Fibroblast of the aortic adventitia (primary cell): ENCODE measurements around the gene ZNF497. TPM values are rescaled to one million over a fixed set of nuclear protein-coding genes. Genes with fewer than 3 reads are reported as not detected.
A peak's percentile ranks its signal among the peaks of the same experiment; 100 is the strongest.
"Not testable (repeated sequence)": the region's sequence is repeated elsewhere in the genome, so short reads cannot be mapped to it uniquely, and the experiment has no call there.

Experiments used
- DNase-seq: peaks from one replicate; pipeline ENCODE4 v3.0.0-alpha.2; 2010; ENCODE audit warnings: low read depth
- H3K4me3 ChIP-seq: 2 replicates; pipeline ENCODE4 v1.5.1; 2011; ENCODE audit warnings: low read depth, mild to moderate bottlenecking, control low read depth, low read length, moderate library complexity
- CTCF ChIP-seq: IDR thresholded peaks from 2 replicates; pipeline ENCODE4 v1.5.1; 2011; ENCODE audit warnings: mild to moderate bottlenecking, low read length, control low read depth, inconsistent platforms; ENCODE audit not compliant: insufficient read depth
- total RNA-seq: library from RNA; depleted of rRNA; stranded (reverse); fragments of >200 nt; gene quantifications from 2 replicates; pipeline ENCODE4 v1.2.3, GENCODE V29; 2012; ENCODE audit warnings: low replicate concordance

ZNF497 gene
- 0.98 and 1.1 TPM in 2 replicates for total RNA-seq

DNA sequence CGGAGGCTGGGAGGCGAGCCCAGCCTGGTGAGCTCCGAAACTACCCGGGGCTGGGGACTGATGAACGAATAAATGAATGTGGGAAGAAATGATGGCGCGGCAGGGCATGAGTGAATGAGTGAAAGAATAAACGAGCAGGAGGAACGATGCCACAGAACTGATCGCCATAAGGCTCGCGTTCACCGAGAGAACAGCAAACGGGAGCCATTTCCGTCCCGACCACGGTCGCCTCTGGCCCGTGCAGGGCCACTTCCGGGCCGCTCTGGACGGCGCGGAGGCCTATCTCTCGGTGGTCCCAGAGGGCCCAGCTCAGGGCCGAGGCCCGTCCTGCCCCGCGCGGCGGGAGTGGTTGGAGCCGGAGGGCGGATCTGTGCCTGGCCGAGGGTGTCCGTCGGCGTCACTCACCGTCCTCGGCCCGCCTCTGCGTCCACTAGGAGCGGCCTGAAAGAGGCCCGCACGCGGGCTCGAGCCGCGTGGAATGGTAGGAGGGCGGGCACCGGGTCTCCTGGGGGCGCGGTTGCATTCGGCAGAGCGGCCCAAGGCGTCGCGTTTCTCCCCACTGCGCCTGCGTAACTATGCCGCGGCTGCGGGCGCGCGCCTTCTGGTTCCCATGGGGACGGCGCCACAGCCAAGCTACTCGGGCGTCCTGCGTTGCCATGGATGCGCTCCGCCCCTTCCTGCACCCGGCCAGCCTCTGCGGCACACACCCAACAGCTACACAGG, at the start of gene ZNF497:
TSS of gene ZNF497 (minus strand) at position 480 of the 723 bp plus-strand sequence. CDS start 5,116 bp downstream, outside the sequence.
- no peak for TF ChIP-seq CTCF
- peak; percentile 95 for DNase-seq
- peak within 1 kb of the TSS; percentile 80 for H3K4me3 ChIP-seq

DNA sequence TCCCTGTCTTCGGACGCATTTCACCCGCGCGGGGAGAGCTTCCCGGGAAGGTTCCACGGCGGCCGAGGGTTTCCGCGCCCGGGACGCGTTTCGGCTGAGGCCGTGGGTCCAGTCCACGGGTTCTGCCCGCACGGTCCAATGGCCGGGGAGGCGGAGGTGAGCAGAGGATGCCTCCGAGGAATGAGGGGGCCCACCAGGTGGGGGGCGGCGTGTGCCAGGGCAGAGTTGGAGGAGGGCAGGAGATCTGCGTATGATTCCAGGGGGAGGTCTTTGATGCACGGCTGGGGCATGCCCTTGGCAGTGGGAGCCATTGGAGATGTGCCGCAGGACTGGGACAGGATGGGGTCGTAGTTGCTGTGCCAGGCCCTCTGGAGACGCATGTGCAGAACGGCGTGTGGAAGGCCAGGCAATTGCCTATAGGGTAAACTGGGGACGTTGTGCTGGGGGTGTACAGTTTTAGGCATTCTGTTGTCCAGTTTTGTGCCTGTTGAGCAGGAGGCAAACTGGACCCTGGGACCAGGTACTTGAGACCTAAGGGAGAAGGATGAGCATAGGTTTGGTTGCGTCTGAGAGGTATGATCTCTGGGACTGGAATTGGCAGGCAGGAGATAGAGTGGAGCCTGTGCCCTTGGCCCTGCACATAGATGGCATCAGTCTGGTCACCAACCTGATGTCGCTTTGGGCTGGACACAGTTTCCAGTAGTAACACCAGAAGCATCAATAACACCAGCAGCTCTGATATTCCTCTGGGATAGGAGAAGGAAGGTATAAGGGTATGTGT, 46.6 kb upstream of the ZNF497 start:
- peak; percentile 27 for DNase-seq
- TF ChIP-seq CTCF, result no peak
- peak overlapping the region; percentile 95 for H3K4me3 ChIP-seq

DNA sequence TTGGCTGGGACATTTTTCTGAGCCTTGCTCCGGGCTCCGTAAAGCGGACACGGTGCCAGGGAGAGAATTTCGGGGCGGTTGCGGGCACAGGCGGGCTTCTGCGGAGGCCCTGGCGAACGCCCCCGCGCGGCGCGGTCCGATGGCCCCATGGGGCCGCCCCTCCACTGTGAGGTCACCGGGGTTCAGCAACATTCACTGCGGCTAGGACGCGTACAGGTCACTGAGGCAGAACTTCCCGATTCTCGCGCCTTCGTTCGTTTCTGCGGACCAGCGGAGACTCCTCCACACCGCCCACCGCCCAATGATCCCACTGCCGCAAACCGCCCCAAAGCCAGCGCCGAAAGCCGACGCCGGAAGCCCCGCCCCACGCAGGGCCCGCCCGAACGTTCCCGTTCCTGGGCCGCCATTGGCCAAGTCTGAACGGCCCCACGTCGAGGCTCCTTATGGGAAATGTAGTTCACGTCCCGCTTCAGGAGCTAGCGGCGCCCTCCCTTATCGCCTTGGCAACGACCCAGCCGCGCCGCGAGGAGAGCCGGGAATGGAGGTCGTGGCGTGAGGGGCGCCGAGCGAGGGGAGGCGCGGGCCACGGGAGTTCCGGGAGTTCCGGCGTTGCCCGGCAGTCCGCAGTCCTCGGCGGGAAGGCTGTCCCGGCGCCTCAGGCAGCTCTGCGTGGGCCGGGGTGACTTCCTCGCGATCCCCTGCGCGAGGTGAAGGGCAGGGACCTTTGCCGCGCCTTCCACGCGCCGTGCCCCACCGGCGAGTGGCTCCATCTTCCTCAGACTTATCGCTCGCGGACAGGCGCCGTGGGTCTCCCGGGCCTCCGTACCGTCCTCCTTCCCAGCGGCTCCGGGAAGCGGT, 45.8 kb upstream of the ZNF497 start, which contains the start of gene ZNF584:
TSS of gene ZNF584 (plus strand) at position 498 of the 858 bp plus-strand sequence. CDS start 499 bp downstream, outside the sequence.
- DNase-seq, result peak; percentile 92
- TF ChIP-seq CTCF, result peak; percentile 1
- peak within 1 kb of the TSS; percentile 95 for H3K4me3 ChIP-seq

- no peak for DNase-seq
- no peak for TF ChIP-seq CTCF
- peak overlapping the region; percentile 95 for H3K4me3 ChIP-seq
Measured at GRCh38 chr19:58407658-58408151, 45.2 kb upstream of the ZNF497 start.

- DNase-seq, result no peak
- peak; percentile 33 for TF ChIP-seq CTCF
- peak overlapping the region; percentile 95 for H3K4me3 ChIP-seq
Measured at GRCh38 chr19:58406818-58407657, 44.5 kb upstream of the ZNF497 start.

GRCh38 chr19:58403920-58404478, 41.4 kb upstream of the ZNF497 start:
- H3K4me3 ChIP-seq, DNase-seq: not testable (repeated sequence)
